A549 (cell line): ENCODE data around the gene CHKA. TPM values are rescaled to one million over a fixed set of nuclear protein-coding genes. Genes with fewer than 3 reads are reported as not detected.
A peak's percentile ranks its signal among the peaks of the same experiment; 100 is the strongest.

Experiments
- ATAC-seq, 2 experiments: fragments of 200-7000 bp in 1 of 2; fragments of >200 bp in 1 of 2; cut with Nextera tagmentation in 1 of 2; cut with Tn5 transposase in 1 of 2; 3 replicates each; pipeline versions ENCODE4 v1.8.0 to v1.9.1; 2018 to 2020; ENCODE audit warnings: mild to moderate bottlenecking in 1 of 2, moderate library complexity in 1 of 2
- CTCF ChIA-PET: fragments of 300-600 bp; sonication (Branson Sonifier 250); formaldehyde crosslinking; extraction: SDS; loops from one replicate; lab custom pipeline; 2021; ENCODE audit warnings: antibody characterized with exemption, inconsistent platforms; lab: Yijun Ruan, JAX
- POLR2A ChIA-PET: fragments of 350-600 bp; formaldehyde crosslinking; extraction: SDS; loops from one replicate; lab custom pipeline; 2021; ENCODE audit warnings: antibody characterized with exemption, inconsistent platforms; lab: Yijun Ruan, JAX
- DNase-seq, 2 experiments: peaks; one replicate each; pipeline versions ENCODE4 v3.0.0 to v3.0.0-alpha.2; 2011 to 2016; ENCODE audit warnings: low read depth in 1 of 2, low spot score in 1 of 2
- FAIRE-seq: peaks from 2 replicates; lab custom pipeline; 2011; peaks lifted over from hg19 to GRCh38; lab: Jason Lieb, UNC
- H3K27ac ChIP-seq, 2 experiments: fragments of >200 bp; sonication (Bioruptor Twin); formaldehyde crosslinking; 3 replicates each; pipeline ENCODE4 v1.5.1; 2016 to 2017
- H3K4me1 ChIP-seq: fragments of >200 bp; sonication (Bioruptor Twin); formaldehyde crosslinking; 3 replicates; pipeline ENCODE4 v1.6.1; 2016
- H3K4me2 ChIP-seq: fragments of >200 bp; sonication (Bioruptor Twin); formaldehyde crosslinking; 3 replicates; pipeline ENCODE4 v1.6.1; 2016
- H3K4me3 ChIP-seq: fragments of >200 bp; sonication (Bioruptor Twin); formaldehyde crosslinking; 3 replicates; pipeline ENCODE4 v1.5.1; 2016
- H3K9me3 ChIP-seq: fragments of >200 bp; sonication (Bioruptor Twin); formaldehyde crosslinking; 3 replicates; pipeline ENCODE4 v1.6.1; 2016
- ATOH8 ChIP-seq: fragments of 250-450 bp; sonication (Bioruptor Pico); IDR thresholded peaks from 2 replicates; pipeline ENCODE4 v1.5.0; 2020; ENCODE audit warnings: low read depth, mild to moderate bottlenecking, moderate library complexity
- BCL3 ChIP-seq: fragments of >200 bp; sonication (Bioruptor Twin); formaldehyde crosslinking; IDR thresholded peaks from 3 replicates; pipeline ENCODE4 v1.6.1; 2016
- CHD2 ChIP-seq: fragments of 150-350 bp; IDR thresholded peaks from 2 replicates; pipeline ENCODE4 v1.6.1; 2014; ENCODE audit warnings: low read length; ENCODE audit not compliant: partially characterized antibody
- CHD4 ChIP-seq: fragments of 200-600 bp; sonication (generic); IDR thresholded peaks from 2 replicates; pipeline ENCODE4 v1.6.1; 2016; ENCODE audit warnings: antibody characterized with exemption, mild to moderate bottlenecking, borderline replicate concordance
- CTCF ChIP-seq: fragments of >200 bp; sonication (Bioruptor Twin); formaldehyde crosslinking; IDR thresholded peaks from 3 replicates; pipeline ENCODE4 v1.5.1; 2016
- ELK1 ChIP-seq: fragments of 150-350 bp; IDR thresholded peaks from 2 replicates; pipeline ENCODE4 v1.6.1; 2014; ENCODE audit warnings: low read depth, mild to moderate bottlenecking, low read length
- GATA3 ChIP-seq: IDR thresholded peaks from 2 replicates; pipeline ENCODE4 v1.6.1; 2012; ENCODE audit warnings: borderline replicate concordance
- HOXA7 ChIP-seq: fragments of 250-450 bp; sonication (Bioruptor Pico); IDR thresholded peaks from 2 replicates; pipeline ENCODE4 v1.5.0; 2020; ENCODE audit warnings: mild to moderate bottlenecking, moderate library complexity
- JUN ChIP-seq, 2 experiments: fragments of >200 bp; sonication (Bioruptor Twin); formaldehyde crosslinking; IDR thresholded peaks; 2 replicates in 1 of 2; 3 replicates in 1 of 2; pipeline ENCODE4 v1.6.1; 2016 to 2017
- KDM5A ChIP-seq: fragments of 200-600 bp; sonication (generic); IDR thresholded peaks from 2 replicates; pipeline ENCODE4 v1.6.1; 2016; ENCODE audit warnings: antibody characterized with exemption, mild to moderate bottlenecking
- MAX ChIP-seq: IDR thresholded peaks from 2 replicates; pipeline ENCODE4 v1.6.1; 2012
- MAZ ChIP-seq: fragments of 150-350 bp; IDR thresholded peaks from 2 replicates; pipeline ENCODE4 v1.6.1; 2014; ENCODE audit warnings: antibody characterized with exemption, low read depth, low read length, borderline replicate concordance
- MYC ChIP-seq: IDR thresholded peaks from 2 replicates; pipeline ENCODE4 v1.6.1; 2012; ENCODE audit warnings: mild to moderate bottlenecking, inconsistent platforms, low read length, improper control_type of control experiment, borderline replicate concordance
- NPAS2 ChIP-seq: fragments of 250-450 bp; sonication (Bioruptor Pico); IDR thresholded peaks from 2 replicates; pipeline ENCODE4 v1.8.0; 2022; ENCODE audit warnings: mild to moderate bottlenecking, moderate library complexity, borderline replicate concordance
- PBX3 ChIP-seq: IDR thresholded peaks from 2 replicates; pipeline ENCODE4 v1.6.1; 2012
- POLR2A ChIP-seq: IDR thresholded peaks from 2 replicates; pipeline ENCODE4 v1.6.1; 2012; ENCODE audit warnings: mild to moderate bottlenecking, low read length
- RARB ChIP-seq: fragments of 250-450 bp; sonication (Bioruptor Pico); IDR thresholded peaks from 2 replicates; pipeline ENCODE4 v1.8.0; 2021; ENCODE audit warnings: mild to moderate bottlenecking, moderate library complexity
- TP53 ChIP-seq: fragments of 250-450 bp; sonication (Bioruptor Pico); IDR thresholded peaks from 2 replicates; pipeline ENCODE4 v1.5.0; 2021; ENCODE audit warnings: mild to moderate bottlenecking, moderate library complexity
- ZC3H11A ChIP-seq: fragments of 450-650 bp; IDR thresholded peaks from 2 replicates; pipeline ENCODE4 v1.6.1; 2014; ENCODE audit warnings: antibody characterized with exemption, mild to moderate bottlenecking
- ZFP36 ChIP-seq: fragments of 450-650 bp; IDR thresholded peaks from 2 replicates; pipeline ENCODE4 v1.6.1; 2014; ENCODE audit warnings: borderline replicate concordance; ENCODE audit not compliant: partially characterized antibody
- WGBS: methylation state at CpG from one replicate; pipeline ENCODE4 v1.1.6; 2017; ENCODE audit errors: missing lambda C conversion rate; 5-methylcytosine and 5-hydroxymethylcytosine counted together
- polyA plus RNA-seq, 4 experiments: library from polyadenylated mRNA; depleted of rRNA in 3 of 4; stranded (reverse); fragments of >200 nt; fragmentation: RNase III in 1 of 4; extraction: RNeasy Plus Mini Kit Qiagen cat#74134 plus additional on column Dnase treatment in 1 of 4; gene quantifications; 2 replicates in 3 of 4; 3 replicates in 1 of 4; pipeline ENCODE4 v1.2.3, GENCODE V29; 2011 to 2017
- TF ChIP-seq, protein P1 (sequence below): fragments of 450-650 bp; IDR thresholded peaks from 2 replicates; pipeline ENCODE4 v1.6.1; 2014; ENCODE audit warnings: antibody characterized with exemption
- TF ChIP-seq, protein P2 (sequence below): fragments of >200 bp; sonication (Bioruptor Twin); formaldehyde crosslinking; IDR thresholded peaks from 2 replicates; pipeline ENCODE4 v1.6.1; 2016

Gene CHKA
- polyA plus RNA-seq, 2 of the 4 experiments (the other 2 are of a cell fraction) = 14.2 to 21.7 TPM

- DNase-seq (no peak), ATAC-seq (no peak), FAIRE-seq (no peak)
- Histone ChIP-seq H3K9me3 (no peaks in the 10 kb centered on the region), H3K27ac (peak overlapping the region; percentile 91 to 99), H3K4me1 (peaks cover 52% of the 10 kb centered on the region), H3K4me3 (peak overlapping the region; percentile 97; the same call in 2 of the 3 replicates), H3K4me2 (peak overlapping the region; percentile 97)
- ChIA-PET CTCF (interaction anchor here (0.9 to 10.7 kb wide), 5 partner anchors 8 to 19 kb away, joined by 4 to 204 read pairs (median 5); no protein-coding TSS in a partner anchor), POLR2A (no interaction called here)
- 83% methylated on average over 11 of the region's 14 CpGs for WGBS
- TF ChIP-seq ATOH8 (no peak), HOXA7 (CRISPR knock-in tag) (no peak), ZFP36 (no peak), KDM5A (no peak), RARB (CRISPR knock-in tag) (no peak), ZC3H11A (no peak), CTCF (no peak), ELK1 (no peak), MAZ (no peak), TP53 (CRISPR knock-in tag) (no peak), CHD2 (no peak), CHD4 (no peak)
- TF ChIP-seq, protein P1, sequence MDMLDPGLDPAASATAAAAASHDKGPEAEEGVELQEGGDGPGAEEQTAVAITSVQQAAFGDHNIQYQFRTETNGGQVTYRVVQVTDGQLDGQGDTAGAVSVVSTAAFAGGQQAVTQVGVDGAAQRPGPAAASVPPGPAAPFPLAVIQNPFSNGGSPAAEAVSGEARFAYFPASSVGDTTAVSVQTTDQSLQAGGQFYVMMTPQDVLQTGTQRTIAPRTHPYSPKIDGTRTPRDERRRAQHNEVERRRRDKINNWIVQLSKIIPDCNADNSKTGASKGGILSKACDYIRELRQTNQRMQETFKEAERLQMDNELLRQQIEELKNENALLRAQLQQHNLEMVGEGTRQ = no peak
- TF ChIP-seq, all 56 proteins: peak for 0
Observed at GRCh38 chr11:68004551-68005335, 116.4 kb downstream of the CHKA start.

- CTCF ChIA-PET = interaction anchor here (0.9 to 10.7 kb wide), 3 partner anchors 9 to 20 kb away, joined by 4 to 204 read pairs (median 5); no protein-coding TSS in a partner anchor
- peak within 1 kb of the TSS; percentile 91 to 99 for H3K27ac ChIP-seq
- FAIRE-seq = peak; percentile 73
- peak in 1 of 2 experiments; percentile 92 for DNase-seq
- WGBS = 7% methylated on average over 17 of the region's 64 CpGs
- TF ChIP-seq, protein P2, sequence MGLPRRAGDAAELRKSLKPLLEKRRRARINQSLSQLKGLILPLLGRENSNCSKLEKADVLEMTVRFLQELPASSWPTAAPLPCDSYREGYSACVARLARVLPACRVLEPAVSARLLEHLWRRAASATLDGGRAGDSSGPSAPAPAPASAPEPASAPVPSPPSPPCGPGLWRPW = no peak
- TF ChIP-seq BCL3 (peak; percentile 84; the same call in 1 of the 3 replicates), JUN (IDR thresholded peaks at IDR 0.05) (peak; percentile 49 to 80; a peak in 3 of 5 replicates), POLR2A (peak; percentile 48), PBX3 (no peak), GATA3 (no peak), CHD4 (peak; percentile 97), NPAS2 (peak; percentile 64; the same call in 1 of the 2 replicates), MAX (peak; percentile 92), ZC3H11A (no peak), MYC (peak; percentile 73; the same call in 1 of the 2 replicates), MAZ (0 out of 2 replicates have a peak, but pooled peaks have one; percentile 70)
- TF ChIP-seq, protein P1 = peak; percentile 24; the same call in 1 of the 2 replicates
- ATAC-seq = peak; percentile 73 to 85
- POLR2A ChIA-PET = interaction anchor here (1.6 kb wide), 1 partner anchor 9 kb away, joined by 6 read pairs; no protein-coding TSS in a partner anchor
- H3K4me3 ChIP-seq = peak within 1 kb of the TSS; percentile 97
- no peaks in the 10 kb centered on the region for H3K9me3 ChIP-seq
- H3K4me1 ChIP-seq = peaks cover 44% of the 10 kb centered on the region
- H3K4me2 ChIP-seq = peak within 1 kb of the TSS; percentile 97
Observed at GRCh38 chr11:68003846-68004550, 117.2 kb downstream of the CHKA start, which contains the start of gene UNC93B1. TSS of gene UNC93B1 (minus strand) at chr11:68004097. CDS start at chr11:68004043, 54 bp downstream.
